Activated CD4-positive, alpha-beta T cell treated with anti-CD3 and anti-CD28 coated beads, Interleukin-2, amount 10 ng/mL, durations not matched to agents 24 days and 14 days (primary cell): ENCODE data around the gene GPC4. TPM values are rescaled to one million over a fixed set of nuclear protein-coding genes. Genes with fewer than 3 reads are reported as not detected.

ENCODE experiments used
- total RNA-seq: library from RNA; stranded (reverse); gene quantifications from 2 replicates; pipeline ENCODE4 v1.2.3, GENCODE V29; 2022

The GPC4 gene
- total RNA-seq, 1 donor from 2014 or later = 0.05 TPM

Other genes starting within 250 kb of the GPC4 start
- gene TFDP3, start 197.1 kb downstream of the GPC4 start, total RNA-seq = not detected in 2 replicates